GM19193 (cell line): ENCODE data around the gene KCTD7.

Source experiments
- POLR2A ChIP-seq: IDR thresholded peaks from 4 replicates; pipeline ENCODE4 v1.6.1; 2011; ENCODE audit not compliant: insufficient read depth, insufficient read length; ENCODE audit errors: extremely low read depth

The KCTD7 gene

GRCh38 chr7:66628361-66629221, at the start of gene KCTD7:
TSS of gene KCTD7 (plus strand) at chr7:66628881. CDS start at chr7:66629065, 184 bp downstream.
- TF ChIP-seq POLR2A: peak; percentile 97

DNA sequence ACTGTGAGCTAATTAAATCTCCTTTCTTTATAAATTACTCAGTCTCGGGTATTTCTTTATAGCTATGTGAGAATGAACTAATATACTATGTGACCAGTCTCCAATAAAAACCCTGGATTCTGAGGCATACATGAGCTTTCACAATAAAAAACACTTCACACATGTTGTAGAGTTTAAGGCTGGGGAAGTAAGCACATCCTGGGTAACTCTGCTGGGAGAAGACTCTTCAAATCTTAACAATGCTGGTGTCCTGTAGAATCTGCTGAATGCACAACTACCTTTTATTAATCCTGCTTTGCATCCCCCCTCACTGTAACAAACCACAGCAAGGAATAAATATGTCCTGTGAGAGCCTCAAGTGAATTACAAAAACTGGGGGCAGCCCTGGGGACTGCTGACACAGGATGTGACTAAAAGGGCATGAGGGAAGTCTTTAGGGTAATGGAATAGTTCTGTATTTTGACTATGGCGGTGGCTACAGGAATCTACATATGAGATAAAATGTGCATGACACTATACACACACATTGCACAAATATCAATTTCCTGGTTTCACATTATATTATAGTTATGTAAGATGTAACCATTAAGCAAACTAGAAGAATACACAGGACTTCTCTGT, 45.1 kb upstream of the KCTD7 start:
- TF ChIP-seq POLR2A: no peak

DNA sequence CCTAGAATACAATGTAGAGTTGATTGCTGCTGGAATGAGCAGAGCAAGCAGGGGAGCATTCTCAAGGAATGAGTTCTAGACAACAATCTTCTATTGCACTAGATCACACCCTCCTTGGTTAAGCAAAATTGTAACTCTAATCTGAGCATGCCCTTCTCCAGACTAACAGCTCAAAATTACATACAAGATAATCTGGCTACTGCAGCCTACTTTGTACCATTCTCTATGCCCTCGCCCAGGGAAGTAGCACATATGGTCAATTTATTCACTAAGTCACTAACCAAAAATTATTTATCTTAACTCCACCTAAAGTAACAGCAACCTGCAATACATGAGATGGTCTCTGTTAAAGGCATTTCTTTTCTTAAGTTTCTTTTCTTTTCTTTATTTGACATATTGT, 42.5 kb upstream of the KCTD7 start:
- TF ChIP-seq POLR2A: no peak

- TF ChIP-seq POLR2A: peak; percentile 85
Measured at GRCh38 chr7:66591799-66592596, 36.7 kb upstream of the KCTD7 start.

GRCh38 chr7:66597461-66597860, 31.2 kb upstream of the KCTD7 start:
- no peak for TF ChIP-seq POLR2A

- TF ChIP-seq POLR2A: no peak
Measured at GRCh38 chr7:66602159-66602558, 26.5 kb upstream of the KCTD7 start.

GRCh38 chr7:66604198-66604597, 24.5 kb upstream of the KCTD7 start:
- TF ChIP-seq POLR2A: no peak

DNA sequence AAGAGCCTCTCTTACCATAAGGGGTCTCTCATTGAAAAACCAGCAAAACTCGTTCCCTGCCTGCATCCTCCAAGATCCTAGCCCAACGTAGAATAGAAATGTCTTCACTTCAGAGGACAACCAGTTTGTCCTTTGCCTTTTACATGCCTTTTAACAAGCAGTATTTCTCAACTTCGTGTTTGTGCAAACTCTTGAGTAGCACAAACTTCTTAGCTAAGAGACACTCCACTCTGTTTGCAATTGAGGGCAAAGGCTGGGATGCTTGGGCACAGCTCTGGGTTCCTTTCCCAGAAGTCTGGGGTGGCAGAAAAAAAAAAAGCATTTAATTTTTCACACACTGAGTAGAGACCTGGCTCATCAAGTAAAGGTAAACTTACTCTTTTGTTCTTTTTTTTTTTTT, 19.5 kb upstream of the KCTD7 start:
- no peak for TF ChIP-seq POLR2A

DNA sequence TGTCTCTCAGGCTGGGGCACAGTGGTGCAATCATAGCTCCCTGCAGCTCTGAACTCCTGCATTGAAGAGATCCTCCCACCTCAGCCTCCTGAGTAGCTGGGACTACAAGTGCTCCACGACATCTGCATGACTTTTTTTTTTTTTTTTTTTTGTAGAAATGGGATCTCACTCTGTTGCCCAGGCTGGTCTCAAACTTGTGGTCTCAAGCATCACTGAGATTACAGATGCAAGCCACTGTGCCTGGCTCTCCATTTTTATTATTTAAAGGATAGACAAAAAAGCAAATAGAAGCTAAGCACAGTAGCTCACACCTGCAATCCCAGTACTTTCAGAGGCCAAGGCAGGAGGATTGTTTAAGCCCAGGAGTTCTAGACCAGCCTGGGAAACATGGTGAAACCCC, 13.0 kb upstream of the KCTD7 start:
- no peak for TF ChIP-seq POLR2A

DNA sequence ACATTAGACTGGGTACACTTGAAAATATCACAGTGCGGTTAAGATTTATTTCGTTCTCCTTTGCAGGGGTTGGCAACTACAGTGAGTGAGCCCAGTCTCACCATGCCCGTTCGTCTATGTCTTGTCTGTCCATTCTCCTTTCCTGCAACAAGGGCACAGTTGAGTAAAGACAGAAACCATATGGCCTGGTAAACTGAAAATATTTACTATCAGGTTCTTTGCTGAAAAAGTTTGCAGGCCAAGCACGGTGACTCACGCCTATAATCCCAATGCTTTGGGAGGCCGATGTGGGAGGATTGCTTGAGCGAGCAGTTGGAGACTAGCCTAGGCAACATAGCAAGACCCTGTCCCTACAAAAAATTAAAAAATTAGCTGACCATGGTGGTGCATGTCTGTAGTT, 11.4 kb upstream of the KCTD7 start:
- no peak for TF ChIP-seq POLR2A

GRCh38 chr7:66626331-66626934, 2.2 kb upstream of the KCTD7 start:
- TF ChIP-seq POLR2A: no peak

- TF ChIP-seq POLR2A: no peak
Measured at GRCh38 chr7:66627151-66627681, 1.5 kb upstream of the KCTD7 start.

GRCh38 chr7:66627881-66628360, 760 bp upstream of the KCTD7 start:
- TF ChIP-seq POLR2A: no peak

- no peak for TF ChIP-seq POLR2A
Measured at GRCh38 chr7:66629222-66630062, 761 bp downstream of the KCTD7 start.
